Measurements from ENCODE around the gene PTCD1.

- TF ChIP-seq CTCF (conservative IDR thresholded peaks at IDR 0.05; ENCODE audit: low read depth, low read length) (no peak), EZH2 (IDR thresholded peaks at IDR 0.05; ENCODE audit: borderline replicate concordance, low read depth, low read length, poor library complexity, severe bottlenecking) (no peak)
Measured at GRCh38 chr7:99406557-99406956, 32.0 kb downstream of the PTCD1 start.

All from A673 (cell line).